Measurements from ENCODE around the gene OPA1. TPM values are rescaled to one million over a fixed set of nuclear protein-coding genes. Genes with fewer than 3 reads are reported as not detected.

OPA1 gene
- total RNA-seq, 1 experiment from 2014 or later, result 72.0 TPM

GRCh38 chr3:193545304-193545703 is 47.7 kb upstream of the OPA1 start:
- no peak overlapping the region for H2AFZ ChIP-seq (ENCODE audit: low read depth, low read length, poor library complexity, severe bottlenecking)
- H3K9me2 ChIP-seq (ENCODE audit: insufficient read depth), result no peaks in the 10 kb centered on the region
- no peak overlapping the region for H3K4me3 ChIP-seq (replicated peaks in 1 of 2; ENCODE audit: low read depth in 1 of 2, low read length in 2 of 2)
- no peaks in the 10 kb centered on the region for H3K36me3 ChIP-seq (ENCODE audit: control insufficient read depth in 1 of 2, insufficient read depth in 2 of 2, low read length in 2 of 2)
- no peaks in the 10 kb centered on the region for H3K27me3 ChIP-seq (ENCODE audit: insufficient read depth, low read length)
- intact Hi-C loops (cut with micrococcal nuclease), result no loop called here
- H3K4me1 ChIP-seq (ENCODE audit: control insufficient read depth in 1 of 2, insufficient read depth in 2 of 2, low read length in 2 of 2), result no peaks in the 10 kb centered on the region
- no peak overlapping the region for H3K4me2 ChIP-seq (ENCODE audit: low read length)
- ChIA-PET RAD21 (ENCODE audit: low non-redundant PET in 1 of 2, low total read pairs in 2 of 2, uncharacterized antibody in 2 of 2, unreplicated experiment in 2 of 2) (no interaction called here), POLR2A (no interaction called here), CTCF (no interaction called here)
- H4K20me1 ChIP-seq (ENCODE audit: insufficient read depth), result no peaks in the 10 kb centered on the region
- no peak overlapping the region for H3K9ac ChIP-seq (ENCODE audit: low read length)
- no peak for TF ChIP-seq TCF7L2 (IDR thresholded peaks at IDR 0.05; ENCODE audit: borderline replicate concordance, extremely low read depth, insufficient read depth, insufficient read length)
- no peak for TF ChIP-seq ZFX (IDR thresholded peaks at IDR 0.05)
- TF ChIP-seq EZH2 (IDR thresholded peaks at IDR 0.05), result no peak
- TF ChIP-seq EGR1 (IDR thresholded peaks at IDR 0.05; ENCODE audit: low read depth), result no peak
- no peak for TF ChIP-seq RAD21 (IDR thresholded peaks at IDR 0.05; ENCODE audit: low read depth)
- no peak for DNase-seq (ENCODE audit: low read depth, low spot score)
- H3K27ac ChIP-seq (ENCODE audit: low read depth, low read length), result no peak overlapping the region
- ATAC-seq, result no peak
- no peaks in the 10 kb centered on the region for H3K79me2 ChIP-seq (ENCODE audit: insufficient read depth, low read length)
- no TSS peak for BruUV-seq (replicated peaks)
- H3K9me3 ChIP-seq (ENCODE audit: control insufficient read depth in 1 of 2, insufficient read depth in 1 of 2, low read depth in 1 of 2, low read length in 2 of 2), result no peaks in the 10 kb centered on the region

- ChIA-PET CTCF (no interaction called here), RAD21 (ENCODE audit: low non-redundant PET in 1 of 2, low total read pairs in 2 of 2, uncharacterized antibody in 2 of 2, unreplicated experiment in 2 of 2) (no interaction called here), POLR2A (no interaction called here)
- H3K36me3 ChIP-seq (ENCODE audit: control insufficient read depth in 1 of 2, insufficient read depth in 2 of 2, low read length in 2 of 2), result no peaks in the 10 kb centered on the region
- H3K4me3 ChIP-seq (replicated peaks in 1 of 2; ENCODE audit: low read depth in 1 of 2, low read length in 2 of 2), result no peak overlapping the region
- TF ChIP-seq EZH2phosphoT487 (IDR thresholded peaks at IDR 0.05; ENCODE audit: borderline replicate concordance) (no peak), SP1 (IDR thresholded peaks at IDR 0.05; ENCODE audit: low read depth) (no peak)
- DNase-seq (ENCODE audit: low read depth, low spot score), result no peak
- H3K4me2 ChIP-seq (ENCODE audit: low read length), result no peak overlapping the region
- no peak overlapping the region for H2AFZ ChIP-seq (ENCODE audit: low read depth, low read length, poor library complexity, severe bottlenecking)
- H3K9ac ChIP-seq (ENCODE audit: low read length), result no peak overlapping the region
- ATAC-seq, result no peak
- no peaks in the 10 kb centered on the region for H3K79me2 ChIP-seq (ENCODE audit: insufficient read depth, low read length)
- no peaks in the 10 kb centered on the region for H3K9me3 ChIP-seq (ENCODE audit: control insufficient read depth in 1 of 2, insufficient read depth in 1 of 2, low read depth in 1 of 2, low read length in 2 of 2)
- BruUV-seq (replicated peaks), result no TSS peak
- no peaks in the 10 kb centered on the region for H4K20me1 ChIP-seq (ENCODE audit: insufficient read depth)
- H3K4me1 ChIP-seq (ENCODE audit: control insufficient read depth in 1 of 2, insufficient read depth in 2 of 2, low read length in 2 of 2), result no peaks in the 10 kb centered on the region
- H3K27ac ChIP-seq (ENCODE audit: low read depth, low read length), result no peak overlapping the region
- no peaks in the 10 kb centered on the region for H3K27me3 ChIP-seq (ENCODE audit: insufficient read depth, low read length)
- intact Hi-C loops (cut with micrococcal nuclease), result no loop called here
- no peaks in the 10 kb centered on the region for H3K9me2 ChIP-seq (ENCODE audit: insufficient read depth)
These were observed 46.9 kb upstream of the OPA1 start for GRCh38 chr3:193546129-193546528.

Data from HCT116 (cell line).